IPS-18a (cell line): ENCODE results near the gene C1GALT1C1L.
"Not testable (repeated sequence)": the region's sequence is repeated elsewhere in the genome, so short reads cannot be mapped to it uniquely, and the experiment has no call there.

Experiments used
- H3K27ac ChIP-seq: one replicate; pipeline ENCODE4 v1.5.1; 2013; ENCODE audit warnings: low read length
- H3K27me3 ChIP-seq: one replicate; pipeline ENCODE4 v1.6.1; 2013; ENCODE audit warnings: mild to moderate bottlenecking, low read length; ENCODE audit not compliant: control insufficient read depth, insufficient read depth
- H3K36me3 ChIP-seq: one replicate; pipeline ENCODE4 v1.6.1; 2013; ENCODE audit warnings: low read depth, low read length; ENCODE audit not compliant: control insufficient read depth
- H3K4me1 ChIP-seq: one replicate; pipeline ENCODE4 v1.6.1; 2013; ENCODE audit warnings: low read depth, low read length; ENCODE audit not compliant: control insufficient read depth
- H3K4me3 ChIP-seq: one replicate; pipeline ENCODE4 v1.5.1; 2013; ENCODE audit warnings: low read length
- H3K9ac ChIP-seq: one replicate; pipeline ENCODE4 v1.6.1; 2013; ENCODE audit warnings: mild to moderate bottlenecking, low read length, moderate library complexity
- H3K9me3 ChIP-seq: one replicate; pipeline ENCODE4 v1.6.1; 2013; ENCODE audit warnings: low read depth, low read length; ENCODE audit not compliant: control insufficient read depth

The C1GALT1C1L gene

DNA sequence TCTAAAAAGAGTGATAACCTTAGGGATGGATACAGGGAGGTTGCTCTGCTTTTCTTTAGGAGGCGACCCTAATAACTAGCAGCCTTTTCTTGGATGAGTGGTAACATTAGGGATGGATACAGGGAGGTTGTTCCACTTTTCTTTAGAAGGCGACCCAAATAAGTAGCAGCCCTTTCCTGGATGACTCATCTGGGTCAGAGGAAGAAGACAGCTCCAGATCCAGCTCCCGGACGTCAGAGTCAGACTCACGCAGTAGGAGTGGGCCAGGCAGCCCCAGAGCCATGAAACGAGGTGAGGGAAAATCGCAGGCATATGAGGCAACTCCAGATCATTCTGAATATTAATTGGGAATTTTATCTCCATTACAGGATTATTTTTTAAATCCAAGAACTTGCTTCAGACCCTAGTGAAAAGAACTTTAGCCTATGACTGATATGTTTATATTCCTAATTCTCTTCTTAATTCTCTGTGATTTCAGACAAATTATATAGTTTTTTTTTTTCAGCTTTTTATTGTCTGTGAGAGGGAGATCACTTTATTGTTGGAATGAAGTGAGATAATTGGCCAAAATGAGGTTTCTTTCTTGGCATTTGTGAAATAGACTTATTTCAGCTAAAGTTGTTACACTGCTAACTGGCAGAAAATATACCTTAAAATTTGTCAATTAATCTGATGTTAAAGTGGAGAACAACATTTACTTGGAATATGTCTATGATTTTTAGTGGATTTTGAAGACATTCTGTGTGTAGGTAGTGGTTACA is 31.2 kb upstream of the C1GALT1C1L start:
- H3K9me3 ChIP-seq = no peaks in the 10 kb centered on the region
- no peak overlapping the region for H3K9ac ChIP-seq
- H3K4me3 ChIP-seq = no peak overlapping the region
- H3K27me3 ChIP-seq = no peaks in the 10 kb centered on the region
- H3K4me1 ChIP-seq = no peaks in the 10 kb centered on the region
- H3K27ac ChIP-seq = no peak overlapping the region
- H3K36me3 ChIP-seq = no peaks in the 10 kb centered on the region

DNA sequence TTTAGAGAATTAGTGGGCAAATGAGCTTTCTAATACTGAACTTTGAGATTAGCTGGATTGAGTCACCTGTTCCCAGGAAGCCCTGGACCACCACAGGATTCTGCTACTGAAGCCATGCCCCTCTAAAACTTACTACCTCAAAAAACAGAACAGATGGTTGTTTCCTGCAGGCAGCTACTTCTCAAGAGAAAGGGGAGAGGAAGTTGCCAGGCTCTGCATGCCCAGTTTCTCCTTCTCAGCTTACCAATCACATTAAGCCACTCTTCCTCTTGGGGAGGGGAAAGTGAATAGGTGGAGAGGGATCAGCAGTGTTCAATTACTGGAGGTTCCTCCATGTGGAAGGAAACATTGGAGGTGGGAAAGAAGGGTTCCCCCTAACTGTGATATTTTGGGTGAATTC is 24.9 kb upstream of the C1GALT1C1L start:
- Histone ChIP-seq H3K9me3 (no peaks in the 10 kb centered on the region), H3K4me3 (no peak overlapping the region), H3K27me3 (no peaks in the 10 kb centered on the region), H3K4me1 (no peaks in the 10 kb centered on the region), H3K36me3 (no peaks in the 10 kb centered on the region), H3K27ac (no peak overlapping the region), H3K9ac (no peak overlapping the region)

DNA sequence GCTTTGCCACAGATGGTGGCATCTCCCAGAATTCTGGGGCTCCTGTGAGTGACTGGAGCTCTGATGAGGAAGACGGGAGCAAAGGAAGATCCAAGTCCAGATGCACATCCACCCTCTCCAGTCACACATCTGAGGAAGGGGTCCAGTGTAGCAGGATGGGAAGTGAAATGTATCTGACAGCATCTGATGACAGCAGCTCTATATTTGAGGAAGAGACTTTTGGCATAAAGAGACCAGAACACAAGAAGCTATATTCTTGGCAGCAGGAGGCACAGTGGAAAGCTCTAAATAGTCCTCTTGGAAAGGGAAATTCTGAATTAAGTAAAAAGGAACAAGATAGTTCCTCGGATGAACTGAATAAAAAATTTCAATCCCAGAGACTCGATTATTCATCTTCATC is 23.5 kb upstream of the C1GALT1C1L start:
- H3K9me3 ChIP-seq = no peaks in the 10 kb centered on the region
- H3K4me3 ChIP-seq = no peak overlapping the region
- no peaks in the 10 kb centered on the region for H3K36me3 ChIP-seq
- H3K27me3 ChIP-seq = no peaks in the 10 kb centered on the region
- no peak overlapping the region for H3K27ac ChIP-seq
- H3K9ac ChIP-seq = no peak overlapping the region
- H3K4me1 ChIP-seq = no peaks in the 10 kb centered on the region

DNA sequence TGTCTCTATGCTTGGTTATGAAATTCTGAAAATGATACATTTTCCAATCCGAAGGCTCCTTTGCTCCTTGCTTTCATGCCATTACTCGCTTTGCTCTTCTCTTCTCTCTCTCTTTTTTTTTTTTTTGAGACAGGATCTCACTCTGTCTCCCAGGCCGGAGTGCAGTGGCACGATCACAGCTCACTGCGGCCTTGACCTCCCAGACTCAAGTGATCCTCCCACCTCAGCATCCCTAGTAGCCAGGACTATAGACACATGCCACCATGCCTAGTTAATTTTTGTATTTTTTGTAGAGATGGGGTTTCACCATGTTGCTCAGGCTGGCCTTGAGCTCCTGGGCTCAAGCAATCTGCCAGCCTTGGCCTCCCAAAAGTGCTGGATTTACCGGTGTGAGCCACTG is 21.9 kb upstream of the C1GALT1C1L start:
- not testable (repeated sequence) for H3K27me3 ChIP-seq, H3K4me1 ChIP-seq, H3K9me3 ChIP-seq, H3K4me3 ChIP-seq, H3K27ac ChIP-seq, H3K9ac ChIP-seq, H3K36me3 ChIP-seq

DNA sequence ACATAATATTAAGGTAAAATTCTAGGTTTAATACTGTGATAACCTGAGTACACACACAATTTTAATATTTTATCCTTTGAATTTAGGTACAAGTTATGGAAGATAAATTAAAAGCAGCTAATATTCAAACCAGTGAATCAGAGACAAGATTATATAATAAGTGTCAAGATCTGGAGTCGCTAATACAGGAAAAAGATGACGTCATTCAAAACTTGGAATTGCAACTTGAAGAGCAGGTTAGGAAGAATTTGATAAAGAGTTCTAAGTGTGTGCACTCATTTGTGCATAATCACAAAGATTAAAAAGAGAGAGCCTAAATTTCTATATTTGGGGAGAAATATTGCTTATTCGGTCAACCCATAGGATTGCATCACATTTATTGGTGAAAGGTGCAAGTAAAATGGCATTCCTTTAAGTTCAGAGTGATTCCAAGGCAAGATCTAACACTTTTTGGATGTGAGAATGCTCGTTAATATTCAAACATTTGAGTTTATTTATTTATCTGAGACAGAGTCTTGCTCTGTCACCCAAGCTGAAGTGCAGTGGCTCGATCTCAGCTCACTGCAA is 16.3 kb upstream of the C1GALT1C1L start:
- Histone ChIP-seq H3K9me3 (no peaks in the 10 kb centered on the region), H3K27me3 (no peaks in the 10 kb centered on the region), H3K9ac (no peak overlapping the region), H3K36me3 (no peaks in the 10 kb centered on the region), H3K4me1 (no peaks in the 10 kb centered on the region), H3K4me3 (no peak overlapping the region), H3K27ac (no peak overlapping the region)

DNA sequence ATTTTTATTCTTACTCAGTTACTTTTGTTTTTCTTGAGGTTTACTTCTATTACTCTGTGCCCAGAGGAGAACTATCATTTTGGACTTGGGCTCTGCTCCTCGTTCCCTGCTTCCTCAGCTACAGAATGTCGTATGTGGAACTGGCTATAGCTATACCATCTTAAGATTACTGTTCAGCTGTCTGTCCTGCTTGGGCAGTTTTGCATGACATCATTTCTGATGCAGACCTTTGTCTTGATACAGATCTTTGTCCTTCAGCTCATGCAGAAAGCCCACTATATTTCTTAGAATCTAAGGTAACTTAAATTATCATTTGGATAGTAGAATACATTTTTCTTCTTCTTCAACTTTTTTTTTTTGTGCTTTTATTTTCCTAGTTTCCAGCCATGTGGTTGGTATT is 13.8 kb upstream of the C1GALT1C1L start:
- Histone ChIP-seq H3K4me1 (no peaks in the 10 kb centered on the region), H3K4me3 (no peak overlapping the region), H3K9ac (no peak overlapping the region), H3K27me3 (no peaks in the 10 kb centered on the region), H3K27ac (no peak overlapping the region), H3K36me3 (no peaks in the 10 kb centered on the region), H3K9me3 (no peaks in the 10 kb centered on the region)

GRCh38 chr2:43685357-43685756 is 9.1 kb upstream of the C1GALT1C1L start:
- Histone ChIP-seq H3K9ac (no peak overlapping the region), H3K27me3 (no peaks in the 10 kb centered on the region), H3K27ac (no peak overlapping the region), H3K36me3 (no peaks in the 10 kb centered on the region), H3K4me3 (no peak overlapping the region), H3K9me3 (no peaks in the 10 kb centered on the region), H3K4me1 (no peaks in the 10 kb centered on the region)

- not testable (repeated sequence) for H3K27me3 ChIP-seq
Observed at GRCh38 chr2:43677783-43678182, 1.6 kb upstream of the C1GALT1C1L start.

DNA sequence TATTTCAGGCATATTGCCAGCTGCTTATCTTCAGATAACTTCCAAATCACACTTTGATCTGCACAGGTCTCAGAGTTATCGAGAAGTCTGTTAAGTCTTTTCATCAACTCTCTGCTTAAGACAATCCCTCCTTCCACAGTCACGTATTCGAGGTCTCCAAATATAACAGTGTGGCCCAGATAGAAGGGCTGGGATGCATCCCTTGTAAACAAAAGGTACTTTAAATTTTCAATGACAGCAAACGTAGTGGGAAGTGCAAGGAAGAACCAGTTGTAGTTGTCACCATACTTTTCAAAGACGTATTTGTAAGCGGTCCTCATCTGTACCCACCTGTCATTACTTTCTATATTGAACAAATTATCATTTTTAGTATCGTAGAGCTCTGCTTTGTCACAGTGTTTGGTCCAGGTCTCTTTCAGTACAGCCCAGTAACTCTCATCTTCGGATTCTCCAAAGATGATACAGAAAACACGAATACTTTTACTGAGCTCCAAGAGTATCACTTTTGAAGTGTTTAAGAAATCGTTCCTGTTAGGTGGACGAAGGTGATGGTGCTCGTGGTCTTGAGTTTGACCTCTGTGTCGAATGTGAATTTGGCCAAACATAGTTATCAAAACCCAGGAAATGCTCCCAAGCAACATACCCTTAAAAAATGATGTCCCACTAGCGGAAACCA is 445 bp downstream of the C1GALT1C1L start:
- H3K27ac ChIP-seq = no peak overlapping the region
- H3K36me3 ChIP-seq = no peaks in the 10 kb centered on the region
- H3K4me3 ChIP-seq = no peak overlapping the region
- no peaks in the 10 kb centered on the region for H3K9me3 ChIP-seq
- no peak overlapping the region for H3K9ac ChIP-seq
- H3K4me1 ChIP-seq = no peaks in the 10 kb centered on the region
- H3K27me3 ChIP-seq = no peaks in the 10 kb centered on the region

More at GRCh38 chr2:43677783-43678182, 1.6 kb upstream of the C1GALT1C1L start:
- H3K9me3 ChIP-seq, H3K4me1 ChIP-seq, H3K4me3 ChIP-seq, H3K9ac ChIP-seq, H3K27ac ChIP-seq, H3K36me3 ChIP-seq: not testable (repeated sequence)

- H3K9me3 ChIP-seq = no peaks in the 10 kb centered on the region
- no peaks in the 10 kb centered on the region for H3K27me3 ChIP-seq
- no peak overlapping the region for H3K27ac ChIP-seq
- H3K36me3 ChIP-seq = no peaks in the 10 kb centered on the region
- H3K4me3 ChIP-seq = no peak overlapping the region
- no peak overlapping the region for H3K9ac ChIP-seq
- no peaks in the 10 kb centered on the region for H3K4me1 ChIP-seq
Observed at GRCh38 chr2:43657241-43657640, 19.0 kb downstream of the C1GALT1C1L start.

DNA sequence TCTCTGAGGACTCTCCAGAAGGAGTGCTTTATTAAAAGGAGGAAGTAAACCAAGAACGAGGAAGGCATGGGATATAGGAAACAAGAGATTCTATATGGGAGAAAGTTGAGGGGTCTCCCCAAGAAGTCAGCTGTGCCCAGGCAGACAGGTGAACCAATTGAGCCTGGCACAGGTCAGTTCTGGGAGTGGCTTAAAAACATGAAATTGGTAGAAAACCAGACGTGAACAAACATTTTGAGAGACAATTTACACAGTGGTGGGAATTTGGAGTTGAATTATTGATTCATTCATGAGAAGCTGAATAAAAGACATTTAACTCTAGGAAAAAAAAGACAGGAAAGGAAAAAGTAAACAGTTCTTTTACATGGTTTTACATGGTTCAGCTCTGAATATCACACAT is 22.7 kb downstream of the C1GALT1C1L start:
- Histone ChIP-seq H3K36me3 (no peaks in the 10 kb centered on the region), H3K4me3 (no peak overlapping the region), H3K27me3 (no peaks in the 10 kb centered on the region), H3K4me1 (no peaks in the 10 kb centered on the region), H3K9me3 (no peaks in the 10 kb centered on the region), H3K9ac (no peak overlapping the region), H3K27ac (no peak overlapping the region)
